ENCODE measurements around the gene SURF1. TPM values are rescaled to one million over a fixed set of nuclear protein-coding genes. Genes with fewer than 3 reads are reported as not detected.

The SURF1 gene
- total RNA-seq, 1 experiment from 2014 or later, result 57.7 TPM

DNA sequence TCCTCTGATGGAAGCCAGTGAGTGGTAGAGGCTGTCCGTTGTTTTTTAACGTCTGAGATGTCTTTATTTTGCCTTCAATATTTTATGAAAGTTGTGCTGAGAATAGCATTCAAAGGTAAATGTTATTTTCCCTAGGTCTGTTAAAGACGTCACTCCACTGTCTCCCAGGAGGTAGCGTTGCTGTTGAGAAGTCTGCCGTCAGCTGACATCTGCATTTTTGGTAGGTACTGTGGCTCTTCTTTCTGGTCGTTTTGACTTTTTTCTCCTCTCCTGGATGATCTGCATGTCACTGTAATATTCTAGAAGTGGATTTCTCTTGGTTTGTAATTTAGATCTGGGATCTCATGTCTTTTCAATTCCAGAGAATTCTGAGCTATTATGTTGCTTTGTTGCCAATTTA, 46.7 kb downstream of the SURF1 start:
- CTCF ChIA-PET, result interaction anchor here (0.7 kb wide), 1 partner anchor 380 kb away, joined by 8 read pairs; no protein-coding TSS in a partner anchor
- intact Hi-C loops (cut with micrococcal nuclease; ENCODE audit: unreplicated experiment), result no loop called here
- H4K20me1 ChIP-seq (ENCODE audit: insufficient read depth), result no peaks in the 10 kb centered on the region

DNA sequence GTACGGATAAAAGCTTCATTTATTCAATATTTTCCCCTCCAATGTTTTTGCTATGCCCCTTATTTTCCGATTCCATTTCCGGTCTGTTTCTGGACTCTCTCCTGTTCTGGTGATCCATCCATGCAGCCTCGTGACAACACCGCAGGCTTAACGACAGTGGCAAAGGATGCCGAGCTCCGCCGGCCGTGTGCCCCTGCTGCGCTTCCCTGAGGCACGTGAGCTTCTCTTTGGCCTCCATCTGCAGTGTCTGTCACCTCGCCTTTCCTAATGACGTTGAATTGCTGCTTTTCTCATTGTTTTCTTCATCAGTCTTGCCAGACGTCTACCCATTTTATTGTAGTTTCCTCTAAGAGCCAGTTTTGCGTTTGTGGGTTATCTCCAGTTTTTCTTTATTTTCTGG, 49.0 kb downstream of the SURF1 start:
- Histone ChIP-seq H3K9me2 (ENCODE audit: insufficient read depth) (no peaks in the 10 kb centered on the region), H2AFZ (no peak overlapping the region), H3K36me3 (ENCODE audit: low read depth) (no peaks in the 10 kb centered on the region), H3K4me3 (no peak overlapping the region), H3K27ac (no peak overlapping the region), H3K79me2 (ENCODE audit: low read depth) (no peaks in the 10 kb centered on the region), H3K27me3 (ENCODE audit: insufficient read depth, low read depth) (peaks cover 55% of the 10 kb centered on the region), H4K20me1 (ENCODE audit: insufficient read depth) (no peaks in the 10 kb centered on the region), H3F3A (ENCODE audit: insufficient read depth, low read depth) (no peaks in the 10 kb centered on the region), H3K4me1 (replicated peaks; ENCODE audit: insufficient read depth) (no peaks in the 10 kb centered on the region), H3K9me3 (ENCODE audit: insufficient read depth, low read depth) (no peaks in the 10 kb centered on the region), H3K4me2 (no peak overlapping the region)
- ChIA-PET CTCF (no interaction called here), POLR2A (ENCODE audit: unreplicated experiment) (no interaction called here)
- no TSS peak for BruUV-seq (replicated peaks)
- intact Hi-C loops (cut with micrococcal nuclease; ENCODE audit: unreplicated experiment), result no loop called here
- no peak for DNase-seq
- TF ChIP-seq, protein P1, sequence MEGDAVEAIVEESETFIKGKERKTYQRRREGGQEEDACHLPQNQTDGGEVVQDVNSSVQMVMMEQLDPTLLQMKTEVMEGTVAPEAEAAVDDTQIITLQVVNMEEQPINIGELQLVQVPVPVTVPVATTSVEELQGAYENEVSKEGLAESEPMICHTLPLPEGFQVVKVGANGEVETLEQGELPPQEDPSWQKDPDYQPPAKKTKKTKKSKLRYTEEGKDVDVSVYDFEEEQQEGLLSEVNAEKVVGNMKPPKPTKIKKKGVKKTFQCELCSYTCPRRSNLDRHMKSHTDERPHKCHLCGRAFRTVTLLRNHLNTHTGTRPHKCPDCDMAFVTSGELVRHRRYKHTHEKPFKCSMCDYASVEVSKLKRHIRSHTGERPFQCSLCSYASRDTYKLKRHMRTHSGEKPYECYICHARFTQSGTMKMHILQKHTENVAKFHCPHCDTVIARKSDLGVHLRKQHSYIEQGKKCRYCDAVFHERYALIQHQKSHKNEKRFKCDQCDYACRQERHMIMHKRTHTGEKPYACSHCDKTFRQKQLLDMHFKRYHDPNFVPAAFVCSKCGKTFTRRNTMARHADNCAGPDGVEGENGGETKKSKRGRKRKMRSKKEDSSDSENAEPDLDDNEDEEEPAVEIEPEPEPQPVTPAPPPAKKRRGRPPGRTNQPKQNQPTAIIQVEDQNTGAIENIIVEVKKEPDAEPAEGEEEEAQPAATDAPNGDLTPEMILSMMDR (conservative IDR thresholded peaks at IDR 0.05), result no peak
- TF ChIP-seq EZH2 (IDR thresholded peaks at IDR 0.05; ENCODE audit: low read depth), result no peak

More for the DNA sequence above, 46.7 kb downstream of the SURF1 start:
- Histone ChIP-seq H3F3A (ENCODE audit: insufficient read depth, low read depth) (no peaks in the 10 kb centered on the region), H3K4me2 (no peak overlapping the region), H2AFZ (no peak overlapping the region), H3K79me2 (ENCODE audit: low read depth) (no peaks in the 10 kb centered on the region), H3K9me3 (ENCODE audit: insufficient read depth, low read depth) (no peaks in the 10 kb centered on the region), H3K27me3 (ENCODE audit: insufficient read depth, low read depth) (peaks cover 41% of the 10 kb centered on the region), H3K36me3 (ENCODE audit: low read depth) (no peaks in the 10 kb centered on the region), H3K4me3 (no peak overlapping the region), H3K9me2 (ENCODE audit: insufficient read depth) (no peaks in the 10 kb centered on the region), H3K4me1 (replicated peaks; ENCODE audit: insufficient read depth) (no peaks in the 10 kb centered on the region), H3K27ac (no peak overlapping the region)
- no peak for DNase-seq
- TF ChIP-seq, protein P1 (conservative IDR thresholded peaks at IDR 0.05), result no peak
- no peak for TF ChIP-seq EZH2 (IDR thresholded peaks at IDR 0.05; ENCODE audit: low read depth)
- BruUV-seq (replicated peaks), result no TSS peak
- POLR2A ChIA-PET (ENCODE audit: unreplicated experiment), result no interaction called here

DNA sequence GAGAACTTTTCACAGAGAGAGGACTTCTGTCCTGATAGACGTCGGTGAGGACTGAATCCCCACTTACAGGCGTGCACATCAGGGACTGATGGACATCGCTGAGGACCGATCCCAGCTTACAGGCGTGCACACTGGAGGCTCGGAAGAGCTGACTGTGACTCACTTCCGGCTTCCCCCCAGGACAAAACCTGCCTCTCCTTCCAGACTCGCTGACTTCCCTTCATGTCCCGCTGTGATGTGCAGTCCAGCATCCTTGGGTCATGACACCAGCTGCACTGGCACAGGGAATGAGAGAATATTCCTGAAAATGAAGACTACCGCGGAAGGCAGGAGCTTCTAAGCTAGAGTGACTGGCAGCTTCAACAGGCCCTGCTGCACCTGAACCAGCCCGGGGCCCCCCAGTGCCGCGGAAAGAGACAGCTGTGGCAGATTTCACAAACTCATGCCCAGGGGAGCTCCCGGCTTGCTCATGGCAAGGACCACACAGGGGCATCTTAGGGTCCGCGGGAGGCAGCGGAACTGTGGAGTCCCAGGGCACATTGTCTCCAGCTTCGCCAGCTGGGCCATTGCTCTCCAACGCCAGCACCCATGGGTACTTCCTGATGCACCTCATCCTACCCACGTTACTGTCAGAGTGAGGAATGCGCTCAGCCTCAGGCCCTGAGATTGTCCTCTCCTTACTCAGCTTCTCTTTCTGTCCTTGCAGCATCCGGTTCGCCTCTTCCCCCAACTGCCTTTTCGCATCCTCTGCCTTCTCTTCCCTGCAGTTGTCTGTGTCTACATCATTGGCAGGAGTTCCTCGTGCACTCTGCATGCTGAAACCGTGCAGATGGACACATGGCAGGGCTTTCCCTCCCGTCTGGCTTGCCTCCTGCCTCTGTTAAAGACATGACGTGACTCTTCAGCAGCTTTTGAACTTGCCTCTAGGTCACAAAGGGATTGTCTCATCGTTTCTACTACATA, 49.8 kb downstream of the SURF1 start:
- ChIA-PET POLR2A (ENCODE audit: unreplicated experiment) (no interaction called here), CTCF (no interaction called here)
- intact Hi-C loops (cut with micrococcal nuclease; ENCODE audit: unreplicated experiment), result no loop called here
- Histone ChIP-seq H3K36me3 (ENCODE audit: low read depth) (no peaks in the 10 kb centered on the region), H3K9me2 (ENCODE audit: insufficient read depth) (no peaks in the 10 kb centered on the region), H3K4me3 (no peak overlapping the region), H3K4me1 (replicated peaks; ENCODE audit: insufficient read depth) (no peaks in the 10 kb centered on the region), H4K20me1 (ENCODE audit: insufficient read depth) (no peaks in the 10 kb centered on the region), H3K79me2 (ENCODE audit: low read depth) (no peaks in the 10 kb centered on the region), H2AFZ (no peak overlapping the region), H3K27ac (no peak overlapping the region), H3K9me3 (ENCODE audit: insufficient read depth, low read depth) (no peaks in the 10 kb centered on the region), H3K27me3 (ENCODE audit: insufficient read depth, low read depth) (peaks cover 63% of the 10 kb centered on the region), H3F3A (ENCODE audit: insufficient read depth, low read depth) (no peaks in the 10 kb centered on the region), H3K4me2 (no peak overlapping the region)
- BruUV-seq (replicated peaks), result no TSS peak
- DNase-seq, result no peak
- TF ChIP-seq, protein P1 (conservative IDR thresholded peaks at IDR 0.05), result no peak

All from PC-9 (cell line).